Pancreas (tissue), 10 donors: ENCODE measurements around the gene HOXB4. TPM values are rescaled to one million over a fixed set of nuclear protein-coding genes. Genes with fewer than 3 reads are reported as not detected.

Source experiments
- ATAC-seq, 4 donors: fragments of 200-7000 bp; cut with Tn5 transposase; one replicate each; pipeline versions ENCODE4 v1.8.0 to v1.9.1; 2020; ENCODE audit warnings: mild to moderate bottlenecking in 4 of 4, moderate library complexity in 4 of 4
- DNase-seq, 6 donors: peaks; one replicate each; pipeline ENCODE4 v3.0.0-alpha.2; 2020
- FAIRE-seq: peaks from 2 replicates; lab custom pipeline; 2012; peaks lifted over from hg19 to GRCh38; lab: Jason Lieb, UNC
- H3K27ac ChIP-seq, 4 donors: fragments of 200-600 bp; sonication (generic); 1 replicate in 3 of 4; 2 replicates in 1 of 4; pipeline versions ENCODE4 v1.5.0 to v1.8.0; 2020
- H3K27me3 ChIP-seq, 4 donors: fragments of 200-600 bp; one replicate each; pipeline ENCODE4 v1.8.0; 2021
- H3K36me3 ChIP-seq, 3 donors: fragments of 200-600 bp; sonication (generic) in 1 of 3; one replicate each; pipeline versions ENCODE4 v1.5.0 to v1.8.0; 2020 to 2021
- H3K4me1 ChIP-seq, 3 donors: fragments of 200-600 bp; one replicate each; pipeline ENCODE4 v1.8.0; 2021
- H3K4me3 ChIP-seq, 4 donors: fragments of 200-600 bp; sonication (generic) in 2 of 4; one replicate each; pipeline versions ENCODE4 v1.5.0 to v1.8.0; 2020 to 2021
- H3K9me3 ChIP-seq, 4 donors: fragments of 200-600 bp; one replicate each; pipeline ENCODE4 v1.8.0; 2021
- CTCF ChIP-seq, 4 donors: fragments of 200-600 bp; sonication (generic) in 3 of 4; IDR thresholded peaks; one replicate each; pipeline versions ENCODE4 v1.5.0 to v1.8.0; 2021; ENCODE audit warnings: antibody characterized with exemption in 4 of 4
- WGBS, 2 donors: extraction: QIAGEN DNeasy Blood & Tissue Kit; methylation state at CpG; one replicate each; pipeline ENCODE4 v1.1.7; 2013; 5-methylcytosine and 5-hydroxymethylcytosine counted together
- intact Hi-C, 3 donors: fragments of 100-400 bp; cut with DNase I; formaldehyde crosslinking; loops; one replicate each; pipeline versions ENCODE4 v1.11.1 to v1.14.2; 2022
- polyA plus RNA-seq, 2 donors: library from polyadenylated mRNA; stranded (reverse); fragments of 200-250 nt; gene quantifications; one replicate each; pipeline ENCODE4 v1.2.3, GENCODE V29; 2013
- total RNA-seq, 6 donors: library from RNA; stranded (reverse); fragmentation: NEBNext Ultra II Directional in 4 of 6; extraction: Animal tissue kit (Norgen Biotek cat#: 25700) in 4 of 6; gene quantifications; one replicate each; pipeline versions ENCODE4 v1.2.1 to v1.2.4, GENCODE V29; 2021 to 2023
- donor health status: healthy with polysubstance abuse.
- donor health status: DM: no; HTN: no; CAD: no; lungs with moderate emphysema.
- donor health status: DM: no; HTN: no; CAD: no.
- donor health status: control.
- donor health status: control.
- donor health status: Bipolar disorder and iron deficiency.
- donor health status: DM: yes; HTN: yes; CAD: no.
- donor health status: DM: no; HTN: no; CAD: no.
- donor health status: DM: no; HTN: no; CAD: no.
- donor health status: DM: yes; HTN: yes; CAD: no.

Gene HOXB4
- total and polyA plus RNA-seq, 8 donors = 0.22 to 2.5 (median 0.78) TPM

- intact Hi-C loops = no loop called here
- no peaks in the 10 kb centered on the region for H3K9me3 ChIP-seq
- peaks cover 0 to 6% (median 4%) of the 10 kb centered on the region in 3 donors for H3K4me1 ChIP-seq
- peak overlapping the region in 3 of 4 donors; percentile 10 to 42 (median 22) for H3K4me3 ChIP-seq
- no peak for FAIRE-seq
- H3K36me3 ChIP-seq = no peaks in the 10 kb centered on the region
- 5 to 11% methylated on average over 42 to 43 of the region's 43 CpGs for WGBS, 2 donors
- peak in 3 of 4 donors; percentile 5 to 25 (median 7) for ATAC-seq
- DNase-seq = no peak
- H3K27me3 ChIP-seq = peaks cover 0 to 85% (median 13%) of the 10 kb centered on the region in 4 donors
- peak overlapping the region in 2 of 4 donors; percentile 41 to 63 for H3K27ac ChIP-seq
- no peak for TF ChIP-seq CTCF (IDR thresholded peaks at IDR 0.05)
These were observed 693 bp upstream of the HOXB4 start for GRCh38 chr17:48578616-48579470.

- TF ChIP-seq CTCF (IDR thresholded peaks at IDR 0.05) = no peak
- intact Hi-C loops = no loop called here
- no peak for DNase-seq
- no peak for FAIRE-seq
- H3K27me3 ChIP-seq = peaks cover 0 to 71% (median 9%) of the 10 kb centered on the region in 4 donors
- peaks cover 0 to 6% (median 4%) of the 10 kb centered on the region in 3 donors for H3K4me1 ChIP-seq
- no peaks in the 10 kb centered on the region for H3K36me3 ChIP-seq
- ATAC-seq = no peak
- peak overlapping the region in 2 of 4 donors; percentile 41 to 63 for H3K27ac ChIP-seq
- H3K4me3 ChIP-seq = peak overlapping the region in 2 of 4 donors; percentile 22 to 42
- no peaks in the 10 kb centered on the region for H3K9me3 ChIP-seq
- WGBS, 2 donors = 3 to 4% methylated on average over 15 to 19 of the region's 19 CpGs
These were observed 712 bp downstream of the HOXB4 start for GRCh38 chr17:48577330-48577945.

- intact Hi-C loops = no loop called here
- 5 to 8% methylated on average over 39 to 43 of the region's 43 CpGs for WGBS, 2 donors
- ATAC-seq (peak in 1 of 4 donors; percentile 35), FAIRE-seq (no peak), DNase-seq (no peak)
- no peaks in the 10 kb centered on the region for H3K36me3 ChIP-seq
- peak overlapping the region in 2 of 4 donors; percentile 23 to 27 for H3K27ac ChIP-seq
- H3K4me3 ChIP-seq = peak overlapping the region in 1 of 4 donors; percentile 42
- peaks cover 0 to 63% (median 9%) of the 10 kb centered on the region in 4 donors for H3K27me3 ChIP-seq
- no peaks in the 10 kb centered on the region for H3K4me1 ChIP-seq
- H3K9me3 ChIP-seq = no peaks in the 10 kb centered on the region
- TF ChIP-seq CTCF (IDR thresholded peaks at IDR 0.05) = no peak
These were observed 1.5 kb downstream of the HOXB4 start for GRCh38 chr17:48576479-48577309.

GRCh38 chr17:48575673-48576478 lies 2.3 kb downstream of the HOXB4 start:
- WGBS, 2 donors = 8 to 12% methylated on average over 22 of the region's 22 CpGs
- peaks cover 0 to 55% (median 8%) of the 10 kb centered on the region in 4 donors for H3K27me3 ChIP-seq
- ATAC-seq (no peak), DNase-seq (no peak), FAIRE-seq (no peak)
- no peak for TF ChIP-seq CTCF (IDR thresholded peaks at IDR 0.05)
- peak overlapping the region in 1 of 4 donors; percentile 27 for H3K27ac ChIP-seq
- H3K4me1 ChIP-seq = no peaks in the 10 kb centered on the region
- H3K9me3 ChIP-seq = no peaks in the 10 kb centered on the region
- no peaks in the 10 kb centered on the region for H3K36me3 ChIP-seq
- peak overlapping the region in 1 of 4 donors; percentile 42 for H3K4me3 ChIP-seq
- intact Hi-C loops = no loop called here
